Measurements from ENCODE around the gene SLC35A5.

DNA sequence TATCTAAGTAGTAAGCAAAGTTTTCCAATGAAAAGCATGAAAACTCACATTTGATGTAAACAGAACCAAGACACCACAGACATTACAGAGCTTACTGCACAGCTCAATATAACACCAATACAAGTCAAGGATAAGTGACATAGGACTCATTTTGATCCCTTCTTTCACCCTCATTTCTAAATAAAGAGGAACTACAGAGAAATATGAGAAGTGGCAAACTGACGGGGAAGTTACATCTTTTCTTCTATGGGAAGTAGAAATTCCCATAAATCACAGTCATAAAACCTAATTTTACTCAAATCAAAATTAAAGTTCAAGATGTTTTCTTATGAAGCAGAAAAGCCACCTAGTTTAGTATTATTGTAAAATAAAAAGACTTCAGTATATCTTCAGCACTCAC lies 3.9 kb upstream of the SLC35A5 start:
- no peak for TF ChIP-seq POLR2A (IDR thresholded peaks at IDR 0.05)
- TF ChIP-seq, protein P1, sequence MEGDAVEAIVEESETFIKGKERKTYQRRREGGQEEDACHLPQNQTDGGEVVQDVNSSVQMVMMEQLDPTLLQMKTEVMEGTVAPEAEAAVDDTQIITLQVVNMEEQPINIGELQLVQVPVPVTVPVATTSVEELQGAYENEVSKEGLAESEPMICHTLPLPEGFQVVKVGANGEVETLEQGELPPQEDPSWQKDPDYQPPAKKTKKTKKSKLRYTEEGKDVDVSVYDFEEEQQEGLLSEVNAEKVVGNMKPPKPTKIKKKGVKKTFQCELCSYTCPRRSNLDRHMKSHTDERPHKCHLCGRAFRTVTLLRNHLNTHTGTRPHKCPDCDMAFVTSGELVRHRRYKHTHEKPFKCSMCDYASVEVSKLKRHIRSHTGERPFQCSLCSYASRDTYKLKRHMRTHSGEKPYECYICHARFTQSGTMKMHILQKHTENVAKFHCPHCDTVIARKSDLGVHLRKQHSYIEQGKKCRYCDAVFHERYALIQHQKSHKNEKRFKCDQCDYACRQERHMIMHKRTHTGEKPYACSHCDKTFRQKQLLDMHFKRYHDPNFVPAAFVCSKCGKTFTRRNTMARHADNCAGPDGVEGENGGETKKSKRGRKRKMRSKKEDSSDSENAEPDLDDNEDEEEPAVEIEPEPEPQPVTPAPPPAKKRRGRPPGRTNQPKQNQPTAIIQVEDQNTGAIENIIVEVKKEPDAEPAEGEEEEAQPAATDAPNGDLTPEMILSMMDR (IDR thresholded peaks at IDR 0.05) = no peak

Data from uterus (tissue), 2 donors.